Panc1 (cell line): ENCODE measurements around the gene PFKFB3.

Experiments
- CTCF ChIP-seq: fragments of 450-650 bp; IDR thresholded peaks from 2 replicates; pipeline ENCODE4 v1.5.1; 2017; ENCODE audit warnings: mild to moderate bottlenecking
- TCF7L2 ChIP-seq: IDR thresholded peaks from 2 replicates; pipeline ENCODE4 v1.6.1; 2011; ENCODE audit warnings: mild to moderate bottlenecking, low read depth, low read length, inconsistent platforms

DNA sequence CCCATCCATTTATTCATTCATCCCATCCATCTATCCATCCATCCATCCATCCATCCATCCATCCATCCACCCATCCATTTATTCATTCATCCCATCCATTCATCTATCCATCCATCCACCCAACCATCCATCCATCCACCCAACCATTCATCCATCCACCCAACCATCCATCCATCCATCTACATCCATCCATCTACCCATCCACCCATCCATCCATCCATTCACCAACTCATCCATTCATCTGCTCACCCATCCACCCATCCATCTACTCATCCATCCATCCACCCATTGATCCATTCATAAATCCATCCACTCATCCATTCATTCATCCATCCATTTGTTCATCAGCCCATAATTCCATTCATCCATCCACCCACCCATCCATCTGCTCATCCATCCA lies 56.4 kb downstream of the PFKFB3 start:
- no peak for TF ChIP-seq CTCF
- TF ChIP-seq TCF7L2: no peak
